D721Med (cell line): ENCODE measurements around the gene ANKRD22.
A peak's percentile ranks its signal among the peaks of the same experiment; 100 is the strongest.

Experiments
- DNase-seq: peaks from one replicate; pipeline ENCODE4 v3.0.0; 2011; ENCODE audit warnings: low spot score; ENCODE audit not compliant: insufficient read length
- FAIRE-seq: peaks from 2 replicates; lab custom pipeline; 2011; peaks lifted over from hg19 to GRCh38; lab: Jason Lieb, UNC
- CTCF ChIP-seq: IDR thresholded peaks from 2 replicates; pipeline ENCODE4 v1.5.1; 2012; ENCODE audit warnings: mild to moderate bottlenecking, control low read depth; ENCODE audit not compliant: insufficient read depth; ENCODE audit errors: missing control alignments

Gene ANKRD22

GRCh38 chr10:88794731-88795130 lies 56.9 kb downstream of the ANKRD22 start:
- DNase-seq (no peak), FAIRE-seq (no peak)
- TF ChIP-seq CTCF = no peak

- no peak for DNase-seq
- TF ChIP-seq CTCF = no peak
- FAIRE-seq = no peak
These were observed 57.8 kb downstream of the ANKRD22 start for GRCh38 chr10:88793712-88794299.

GRCh38 chr10:88792661-88793060 lies 59.0 kb downstream of the ANKRD22 start:
- FAIRE-seq = no peak

GRCh38 chr10:88791924-88792323 lies 59.7 kb downstream of the ANKRD22 start:
- no peak for FAIRE-seq

More at GRCh38 chr10:88792661-88793060, 59.0 kb downstream of the ANKRD22 start:
- no peak for DNase-seq
- TF ChIP-seq CTCF = no peak

GRCh38 chr10:88788924-88789323 lies 62.7 kb downstream of the ANKRD22 start:
- no peak for TF ChIP-seq CTCF

More at GRCh38 chr10:88791924-88792323, 59.7 kb downstream of the ANKRD22 start:
- no peak for DNase-seq
- peak; percentile 36 for TF ChIP-seq CTCF

GRCh38 chr10:88787463-88787862 lies 64.2 kb downstream of the ANKRD22 start:
- no peak for FAIRE-seq
- TF ChIP-seq CTCF = no peak
- no peak for DNase-seq

More at GRCh38 chr10:88788924-88789323, 62.7 kb downstream of the ANKRD22 start:
- DNase-seq (no peak), FAIRE-seq (no peak)

GRCh38 chr10:88786032-88786770 lies 65.4 kb downstream of the ANKRD22 start:
- TF ChIP-seq CTCF = no peak
- no peak for DNase-seq
- FAIRE-seq = no peak
